Hepatic stellate cell (primary cell): ENCODE data around the gene ARHGAP26.

Experiments
- DNase-seq: peaks from one replicate; pipeline ENCODE4 v3.0.0; 2011; ENCODE audit warnings: low spot score

The ARHGAP26 gene

GRCh38 chr5:142811866-142812557, 41.8 kb downstream of the ARHGAP26 start:
- no peak for DNase-seq

- DNase-seq: no peak
These were observed 43.0 kb downstream of the ARHGAP26 start for GRCh38 chr5:142813220-142813619.

- DNase-seq: no peak
These were observed 43.9 kb downstream of the ARHGAP26 start for GRCh38 chr5:142814122-142814521.

GRCh38 chr5:142815469-142815868, 45.3 kb downstream of the ARHGAP26 start:
- DNase-seq: no peak

GRCh38 chr5:142816531-142817430, 46.6 kb downstream of the ARHGAP26 start:
- no peak for DNase-seq

GRCh38 chr5:142817949-142818431, 47.8 kb downstream of the ARHGAP26 start:
- peak; percentile 32 for DNase-seq

GRCh38 chr5:142819292-142819691, 49.1 kb downstream of the ARHGAP26 start:
- DNase-seq: no peak

GRCh38 chr5:142819825-142820224, 49.6 kb downstream of the ARHGAP26 start:
- DNase-seq: no peak

GRCh38 chr5:142820447-142820846, 50.3 kb downstream of the ARHGAP26 start:
- DNase-seq: no peak

GRCh38 chr5:142821034-142821732, 51.0 kb downstream of the ARHGAP26 start:
- DNase-seq: no peak

- DNase-seq: peak; percentile 53
These were observed 51.7 kb downstream of the ARHGAP26 start for GRCh38 chr5:142821733-142822487.

GRCh38 chr5:142823126-142823525, 52.9 kb downstream of the ARHGAP26 start:
- DNase-seq: no peak

GRCh38 chr5:142823806-142824205, 53.6 kb downstream of the ARHGAP26 start:
- no peak for DNase-seq

- DNase-seq: no peak
These were observed 54.2 kb downstream of the ARHGAP26 start for GRCh38 chr5:142824391-142824790.

- no peak for DNase-seq
These were observed 55.4 kb downstream of the ARHGAP26 start for GRCh38 chr5:142825378-142826089.

- DNase-seq: no peak
These were observed 55.9 kb downstream of the ARHGAP26 start for GRCh38 chr5:142826093-142826492.

- DNase-seq: no peak
These were observed 56.7 kb downstream of the ARHGAP26 start for GRCh38 chr5:142826741-142827492.

GRCh38 chr5:142827934-142828576, 57.9 kb downstream of the ARHGAP26 start:
- no peak for DNase-seq

GRCh38 chr5:142828797-142829535, 58.8 kb downstream of the ARHGAP26 start:
- no peak for DNase-seq
